Measurements from ENCODE around the gene TNFRSF1B.

TNFRSF1B gene

DNA sequence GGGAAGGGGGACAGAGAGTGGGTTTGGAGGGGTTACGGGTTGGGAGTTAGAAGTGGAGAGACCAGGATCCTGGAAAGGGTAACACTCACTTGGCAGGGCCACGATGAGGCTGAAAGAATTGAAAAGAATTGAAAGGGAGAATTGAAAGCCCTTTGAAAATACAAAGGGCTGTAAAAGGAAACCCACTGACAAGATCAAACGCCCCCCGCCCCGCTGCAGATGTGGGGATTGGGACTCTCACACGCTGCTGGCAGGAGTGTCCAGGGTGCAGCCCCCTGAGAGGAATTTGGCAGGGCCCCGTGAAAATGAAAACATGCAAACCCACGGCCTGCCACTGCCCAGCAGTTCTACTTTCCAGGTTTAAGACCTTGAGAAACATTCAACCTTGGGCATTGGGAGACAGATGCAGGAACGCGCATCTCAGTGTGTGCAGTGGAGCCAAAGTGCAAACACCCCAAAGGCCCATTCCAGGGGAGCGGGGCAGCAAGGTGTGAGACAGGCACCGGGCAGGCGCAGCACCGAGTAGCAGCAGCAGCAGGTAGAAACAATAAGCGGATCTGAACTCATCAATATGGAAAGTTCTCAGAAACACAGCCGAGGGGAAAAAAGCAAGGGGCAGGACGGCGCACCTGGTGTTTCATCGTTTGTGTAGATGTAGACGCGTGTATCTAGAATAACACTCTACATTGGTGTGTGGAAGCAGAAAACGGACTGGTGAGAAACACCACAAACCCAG is 8.3 kb upstream of the TNFRSF1B start:
- no peak for DNase-seq (ENCODE audit: low spot score)

DNA sequence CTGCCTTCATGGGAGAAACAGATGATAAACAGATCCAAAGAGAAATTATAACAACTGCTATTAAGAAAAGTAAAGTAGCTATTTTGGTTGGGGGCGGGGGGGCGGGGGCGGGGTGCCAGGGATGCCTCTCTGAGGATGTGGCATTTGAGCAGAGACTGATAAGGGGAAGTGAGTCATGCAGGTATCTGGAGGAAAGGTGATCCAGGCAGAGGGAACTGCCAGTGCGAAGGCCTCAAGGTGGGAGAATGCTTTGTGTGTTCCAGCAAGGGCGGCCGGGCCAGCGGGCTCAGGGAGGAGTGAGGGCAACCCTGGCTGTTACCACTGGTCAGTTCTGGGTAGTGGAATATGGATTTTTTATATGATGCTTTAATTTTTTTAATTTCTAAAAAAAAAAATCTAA is 7.0 kb upstream of the TNFRSF1B start:
- peak; percentile 85 for DNase-seq (ENCODE audit: low spot score)

- DNase-seq (ENCODE audit: low spot score), result no peak
These were observed 5.5 kb upstream of the TNFRSF1B start for GRCh38 chr1:12161324-12161661.

DNA sequence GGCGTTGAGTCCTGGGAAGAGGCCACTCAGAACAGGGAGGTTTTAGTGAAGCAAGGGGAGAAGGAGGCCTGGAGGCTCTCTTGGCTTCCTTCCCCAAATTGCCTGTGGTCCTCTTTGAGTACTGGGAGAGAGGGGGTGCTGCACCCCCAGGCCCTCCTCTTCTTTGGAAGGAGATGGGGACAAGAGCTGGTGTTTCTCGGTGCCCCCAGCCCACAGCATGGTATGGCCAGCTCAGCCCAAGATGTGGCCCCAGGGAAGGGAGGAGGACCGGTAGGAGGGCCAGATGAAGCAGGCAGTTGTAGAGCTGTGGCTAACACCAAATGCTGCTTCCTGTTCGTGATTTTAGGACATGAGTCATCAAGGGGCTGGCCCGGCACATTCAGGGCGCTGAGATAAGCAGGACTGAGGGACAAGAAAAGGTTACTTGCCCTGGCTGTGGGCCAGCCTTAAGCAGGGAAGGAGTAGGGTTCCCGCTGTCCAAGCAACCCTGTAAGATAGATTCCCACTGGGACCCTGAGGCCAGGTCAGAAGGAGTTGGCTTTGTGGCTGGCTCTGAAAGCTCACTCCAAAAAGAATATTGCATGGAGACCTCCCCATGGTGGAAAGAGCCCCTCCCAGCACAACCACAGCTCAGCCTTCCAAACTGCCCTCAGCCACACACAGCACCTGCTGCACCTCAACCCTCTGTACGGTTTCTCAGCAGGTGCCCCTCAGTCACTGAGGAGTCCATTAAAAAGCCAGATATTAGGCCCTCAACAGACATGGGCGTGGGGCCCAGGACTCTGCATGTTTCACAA is 4.9 kb upstream of the TNFRSF1B start:
- DNase-seq (ENCODE audit: low spot score), result peak; percentile 94

DNA sequence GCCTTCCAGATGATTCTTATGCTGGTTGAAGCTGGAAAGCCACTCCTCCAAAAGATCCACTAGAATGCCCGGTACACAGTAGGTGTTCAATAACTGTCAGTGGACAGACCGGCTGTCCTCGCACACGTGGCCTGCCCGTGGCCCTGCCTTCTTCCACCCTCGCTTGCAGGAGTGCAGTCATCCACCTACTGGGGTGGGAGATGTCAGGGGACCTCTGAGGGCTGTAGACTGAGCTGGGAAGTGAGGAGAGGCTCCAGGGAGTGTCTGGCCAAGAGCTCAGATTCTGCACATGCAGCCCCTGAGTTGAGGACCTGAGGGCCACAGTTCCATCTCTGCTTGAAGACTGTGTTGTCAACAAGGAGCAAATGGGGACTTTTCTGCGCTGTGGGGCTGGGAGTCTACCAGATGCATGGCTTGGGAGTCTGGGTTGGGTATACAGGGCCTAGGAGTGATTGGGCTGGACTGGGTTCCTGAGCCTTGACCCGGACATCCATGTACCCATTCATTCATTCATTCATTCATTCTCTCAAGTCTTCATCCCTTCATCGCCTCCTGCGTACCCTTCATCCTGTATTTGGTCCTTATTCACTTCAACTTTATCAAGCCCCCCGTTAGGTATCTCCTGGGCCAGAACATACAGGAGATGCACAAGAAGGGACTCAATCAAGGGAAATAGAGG is 4.2 kb upstream of the TNFRSF1B start:
- no peak for DNase-seq (ENCODE audit: low spot score)

GRCh38 chr1:12163210-12163609 is 3.6 kb upstream of the TNFRSF1B start:
- no peak for DNase-seq (ENCODE audit: low spot score)

DNA sequence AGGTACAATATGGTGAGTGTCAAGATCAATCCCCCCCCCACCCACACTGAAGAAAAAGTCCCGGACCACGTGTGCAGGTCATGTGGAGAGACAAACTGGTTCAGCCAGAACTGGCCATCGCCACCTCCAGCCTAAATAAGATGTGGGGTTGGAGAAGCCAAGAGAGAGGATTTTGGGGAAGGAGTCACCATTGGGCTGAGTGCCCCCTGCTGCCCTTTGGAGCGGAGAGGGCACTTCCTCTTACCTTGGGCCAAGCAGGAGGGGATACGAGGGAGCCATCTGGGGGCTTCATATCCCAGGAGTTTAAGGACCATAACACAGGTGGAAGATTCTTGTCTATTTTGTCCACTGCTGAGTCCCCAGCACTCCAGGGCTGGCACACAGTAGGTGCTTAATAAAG is 2.6 kb upstream of the TNFRSF1B start:
- no peak for DNase-seq (ENCODE audit: low spot score)

- no peak for DNase-seq (ENCODE audit: low spot score)
These were observed 1.4 kb upstream of the TNFRSF1B start for GRCh38 chr1:12165342-12165741.

- DNase-seq (ENCODE audit: low spot score), result no peak
These were observed 970 bp downstream of the TNFRSF1B start for GRCh38 chr1:12167493-12168429.

- DNase-seq (ENCODE audit: low spot score), result no peak
These were observed 1.8 kb downstream of the TNFRSF1B start for GRCh38 chr1:12168451-12169160.

DNA sequence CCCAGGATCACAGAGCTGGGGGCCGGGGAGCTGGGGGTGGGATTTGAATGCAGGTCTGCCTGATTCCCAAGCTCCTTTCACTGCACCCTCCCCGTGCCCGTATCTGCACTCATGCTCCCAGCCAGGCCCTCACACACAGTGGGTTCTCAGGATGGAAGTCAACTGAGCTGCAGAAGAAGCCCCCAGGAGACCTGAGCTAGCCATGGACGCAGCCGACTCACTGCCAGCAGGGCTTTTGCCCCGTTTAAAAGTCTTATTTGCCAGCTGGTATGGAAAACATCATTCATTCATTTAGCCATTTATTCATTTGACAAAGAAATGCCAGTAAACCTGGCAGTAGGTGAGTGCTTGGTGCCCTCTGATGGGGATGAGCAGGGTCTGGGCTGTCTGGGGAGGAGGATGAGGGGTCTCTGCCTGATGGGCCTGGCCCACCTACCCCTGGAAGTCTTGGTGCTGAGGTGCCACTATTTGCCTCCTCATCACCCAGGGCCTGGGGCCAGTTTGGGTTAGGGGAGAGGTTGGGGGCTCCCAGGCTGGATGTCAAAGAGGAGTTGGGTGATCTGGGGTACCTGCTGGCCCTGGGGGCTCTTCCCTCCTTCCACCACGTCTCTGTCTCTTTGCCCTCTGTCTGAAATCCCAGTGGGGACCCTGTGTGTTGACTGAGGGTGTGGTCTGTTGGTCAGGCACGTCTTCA is 2.8 kb downstream of the TNFRSF1B start:
- no peak for DNase-seq (ENCODE audit: low spot score)

DNA sequence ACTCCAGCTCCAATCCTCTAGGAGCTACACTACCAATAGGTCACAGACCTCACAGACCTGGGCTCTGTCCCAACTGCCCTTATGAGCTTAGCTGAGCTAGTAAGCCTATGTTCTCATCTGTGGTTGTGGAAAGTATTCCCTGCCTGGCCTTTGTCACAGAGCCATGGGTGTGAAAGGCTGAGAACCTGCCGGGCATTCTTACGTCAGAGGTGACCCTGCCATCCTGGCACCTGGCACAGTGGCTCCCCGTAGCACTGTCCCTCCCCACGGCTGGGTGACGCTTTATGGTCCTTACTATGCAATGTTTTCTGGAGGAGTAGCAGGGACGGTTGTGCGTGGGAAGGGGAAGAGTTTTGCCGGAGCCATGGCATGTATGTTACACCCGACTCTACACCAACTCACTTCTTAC is 3.5 kb downstream of the TNFRSF1B start:
- DNase-seq (ENCODE audit: low spot score), result no peak

GRCh38 chr1:12171206-12172041 is 4.6 kb downstream of the TNFRSF1B start:
- DNase-seq (ENCODE audit: low spot score), result no peak

- DNase-seq (ENCODE audit: low spot score), result no peak
These were observed 5.5 kb downstream of the TNFRSF1B start for GRCh38 chr1:12172042-12172851.

DNA sequence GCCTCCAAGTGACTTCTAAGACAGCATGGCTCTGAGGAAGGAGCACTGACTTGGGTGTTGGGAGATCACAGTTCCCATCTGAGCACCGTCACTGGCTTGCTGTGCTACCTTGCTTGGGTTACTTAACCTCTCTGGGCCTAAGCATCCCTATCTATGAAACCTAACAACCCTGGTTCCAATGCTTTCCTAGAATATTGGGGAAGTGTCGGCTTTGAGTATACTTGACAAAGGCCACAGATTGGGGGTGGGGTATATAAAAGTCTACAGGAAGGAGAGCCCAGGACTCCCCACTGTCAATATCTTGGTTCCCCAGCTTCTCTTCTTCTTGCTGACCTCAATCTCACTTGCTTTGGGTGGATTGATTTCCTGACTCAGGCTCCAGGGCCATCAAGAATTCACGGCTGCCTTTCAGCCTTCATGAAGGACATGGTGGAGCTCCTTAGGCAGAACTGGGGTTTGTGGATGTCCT is 6.3 kb downstream of the TNFRSF1B start:
- no peak for DNase-seq (ENCODE audit: low spot score)

GRCh38 chr1:12173631-12174121 is 6.9 kb downstream of the TNFRSF1B start:
- no peak for DNase-seq (ENCODE audit: low spot score)

DNA sequence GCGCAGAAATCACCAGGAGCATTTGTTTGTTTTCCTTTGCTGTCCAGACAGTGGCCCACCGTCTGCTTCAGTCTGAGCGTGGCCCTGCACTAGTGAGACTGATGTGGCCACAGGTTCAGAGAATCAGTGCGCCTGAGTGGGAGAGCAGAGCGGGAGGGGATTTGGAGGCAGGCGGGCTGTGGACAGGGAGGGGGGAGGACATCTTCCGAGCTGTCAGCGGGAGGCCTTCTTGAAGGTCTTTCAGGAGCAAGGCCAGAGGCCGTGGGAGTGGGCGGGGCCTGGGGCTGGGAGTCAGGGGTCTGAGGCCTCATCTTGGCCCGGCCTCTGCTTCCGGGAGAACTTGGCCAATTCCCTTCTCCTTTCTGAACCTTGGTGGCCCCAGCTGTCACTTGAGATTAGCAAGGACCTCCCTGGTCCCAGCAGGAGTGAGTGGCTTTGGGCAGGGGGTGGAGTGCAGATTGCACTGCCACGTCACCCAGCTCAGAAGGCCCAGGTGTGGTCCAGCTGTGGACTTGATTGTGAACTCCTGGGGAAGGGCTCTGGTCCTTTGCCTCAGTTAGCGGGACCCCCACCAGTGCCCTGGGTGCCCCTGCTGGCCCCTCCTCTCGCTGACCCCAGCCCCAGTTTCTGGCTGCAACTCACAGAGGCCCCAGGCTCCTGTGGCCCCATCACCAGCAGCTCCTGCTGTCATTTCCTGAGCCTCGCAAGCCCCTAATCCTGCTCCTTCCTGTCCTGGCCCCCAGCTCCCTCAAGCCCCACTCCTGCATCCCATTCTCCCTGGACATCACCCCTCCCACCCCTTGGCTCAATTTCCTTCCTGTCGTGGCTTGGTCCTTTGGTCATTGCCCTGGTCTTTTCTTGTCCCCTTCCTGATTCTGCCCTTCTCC is 8.4 kb downstream of the TNFRSF1B start:
- DNase-seq (ENCODE audit: low spot score), result no peak

Data from SW480 (cell line).